GM12892 (cell line): ENCODE results near the gene ARHGAP12.

Source experiments
- POLR2A ChIP-seq: IDR thresholded peaks from 2 replicates; pipeline ENCODE4 v1.6.1; 2011; ENCODE audit warnings: low read depth, low read length, control low read depth
- POLR2AphosphoS5 ChIP-seq: IDR thresholded peaks from 2 replicates; pipeline ENCODE4 v1.6.1; 2011; ENCODE audit warnings: low read depth, low read length, control low read depth

DNA sequence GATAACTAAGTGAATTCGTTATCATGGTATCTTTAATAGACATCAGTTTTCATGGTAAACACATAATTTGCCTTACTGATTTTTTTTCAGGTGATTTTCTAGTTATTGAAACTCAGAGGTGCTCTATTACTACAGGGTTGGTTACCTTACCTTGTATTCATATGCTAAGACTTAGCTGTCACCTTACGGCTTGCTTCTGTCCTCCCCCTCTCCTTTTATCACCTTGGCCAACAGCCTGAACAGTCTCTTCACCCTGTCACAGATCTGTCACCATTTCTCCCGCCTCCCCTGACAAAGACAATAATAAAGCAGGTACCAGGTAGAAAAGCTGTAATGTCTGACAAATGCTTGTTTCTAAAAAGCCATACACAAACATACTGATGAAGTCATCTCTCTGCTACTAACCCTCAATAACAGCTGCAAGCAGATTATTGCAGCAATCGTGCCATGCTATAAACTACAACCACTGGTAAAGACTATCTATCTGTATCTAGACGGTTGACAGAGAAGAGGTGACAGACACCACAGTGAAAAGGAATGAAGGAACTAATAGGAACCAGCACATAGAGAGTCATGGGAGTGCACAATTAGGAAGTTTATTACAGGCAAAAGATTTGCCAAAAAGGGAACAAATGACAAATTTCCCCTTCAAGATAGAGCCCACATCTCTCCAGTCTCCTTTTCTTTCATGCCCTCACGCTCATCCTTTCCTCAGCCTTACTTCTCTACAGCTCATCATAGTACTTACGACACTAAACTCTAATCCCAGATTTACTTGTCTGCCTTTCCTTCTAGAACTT is 57.2 kb downstream of the ARHGAP12 start:
- TF ChIP-seq POLR2A (no peak), POLR2AphosphoS5 (no peak)
